Lower leg skin (tissue), 3 donors: ENCODE results near the gene SDC4.

Experiments
- POLR2A ChIP-seq, 2 donors: fragments of 450-650 bp; IDR thresholded peaks; one replicate each; pipeline ENCODE4 v1.6.1; 2016 to 2017; ENCODE audit warnings: antibody characterized with exemption in 2 of 2, mild to moderate bottlenecking in 1 of 2, moderate library complexity in 1 of 2
- TF ChIP-seq, protein P1 (sequence below), 3 donors: fragments of 450-650 bp; IDR thresholded peaks; one replicate each; pipeline ENCODE4 v1.5.1; 2016; ENCODE audit warnings: antibody characterized with exemption in 3 of 3, mild to moderate bottlenecking in 3 of 3, moderate library complexity in 2 of 3

DNA sequence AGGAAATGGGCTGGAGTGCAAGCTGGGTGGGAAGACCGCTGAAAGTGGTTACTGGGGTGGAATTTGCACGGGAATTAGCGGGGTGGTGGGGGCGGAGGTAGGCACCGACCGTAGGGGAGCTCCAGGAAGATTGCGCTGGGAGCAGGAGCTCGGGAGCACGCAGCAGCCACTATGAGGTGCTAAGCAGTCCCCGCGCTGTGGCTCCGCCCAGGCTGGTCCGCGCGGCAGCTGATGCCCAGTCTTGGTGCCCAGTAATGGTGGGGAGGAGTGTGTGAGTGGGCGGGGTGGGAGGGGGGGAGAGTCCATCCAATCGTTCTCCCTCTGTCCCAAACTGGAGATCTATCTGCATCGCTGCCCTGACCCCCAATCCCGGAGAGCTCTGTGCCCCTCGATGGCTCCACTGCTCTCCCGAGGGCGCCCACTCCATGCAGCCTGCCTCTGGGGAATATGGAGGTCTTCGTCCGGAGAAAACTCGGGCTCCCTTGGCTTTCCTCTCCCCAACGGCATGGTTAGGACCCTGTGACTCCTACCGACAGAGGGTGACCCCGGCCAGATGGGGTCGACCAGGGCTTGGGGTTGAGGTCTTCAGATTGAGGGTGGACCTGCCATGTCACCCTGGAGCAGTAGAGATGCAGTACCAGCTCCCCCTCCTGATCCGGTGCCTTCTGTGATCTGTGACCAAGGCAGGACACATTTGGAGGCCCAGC, 24.6 kb upstream of the SDC4 start:
- TF ChIP-seq, protein P1, sequence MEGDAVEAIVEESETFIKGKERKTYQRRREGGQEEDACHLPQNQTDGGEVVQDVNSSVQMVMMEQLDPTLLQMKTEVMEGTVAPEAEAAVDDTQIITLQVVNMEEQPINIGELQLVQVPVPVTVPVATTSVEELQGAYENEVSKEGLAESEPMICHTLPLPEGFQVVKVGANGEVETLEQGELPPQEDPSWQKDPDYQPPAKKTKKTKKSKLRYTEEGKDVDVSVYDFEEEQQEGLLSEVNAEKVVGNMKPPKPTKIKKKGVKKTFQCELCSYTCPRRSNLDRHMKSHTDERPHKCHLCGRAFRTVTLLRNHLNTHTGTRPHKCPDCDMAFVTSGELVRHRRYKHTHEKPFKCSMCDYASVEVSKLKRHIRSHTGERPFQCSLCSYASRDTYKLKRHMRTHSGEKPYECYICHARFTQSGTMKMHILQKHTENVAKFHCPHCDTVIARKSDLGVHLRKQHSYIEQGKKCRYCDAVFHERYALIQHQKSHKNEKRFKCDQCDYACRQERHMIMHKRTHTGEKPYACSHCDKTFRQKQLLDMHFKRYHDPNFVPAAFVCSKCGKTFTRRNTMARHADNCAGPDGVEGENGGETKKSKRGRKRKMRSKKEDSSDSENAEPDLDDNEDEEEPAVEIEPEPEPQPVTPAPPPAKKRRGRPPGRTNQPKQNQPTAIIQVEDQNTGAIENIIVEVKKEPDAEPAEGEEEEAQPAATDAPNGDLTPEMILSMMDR (IDR thresholded peaks at IDR 0.05), result no peak
- no peak for TF ChIP-seq POLR2A (IDR thresholded peaks at IDR 0.05)
